Esophagus muscularis mucosa (tissue), 4 donors: ENCODE data around the gene PID1.

Experiments
- EP300 ChIP-seq: sonication (generic); formaldehyde crosslinking; IDR thresholded peaks from one replicate; pipeline ENCODE4 v1.6.1; 2017; ENCODE audit warnings: antibody characterized with exemption
- POLR2A ChIP-seq: fragments of 450-650 bp; IDR thresholded peaks from one replicate; pipeline ENCODE4 v1.6.1; 2017; ENCODE audit warnings: antibody characterized with exemption, moderate library complexity, mild to moderate bottlenecking, low read depth
- POLR2AphosphoS5 ChIP-seq, 2 donors: sonication (generic); formaldehyde crosslinking; IDR thresholded peaks; one replicate each; pipeline ENCODE4 v1.6.1; 2017; ENCODE audit warnings: antibody characterized with exemption in 2 of 2
- TF ChIP-seq, protein P1 (sequence below), 3 experiments: fragments of 200-600 bp in 2 of 3; fragments of 450-650 bp in 1 of 3; sonication (generic) in 2 of 3; IDR thresholded peaks; one replicate each; pipeline ENCODE4 v1.5.1; 2017 to 2019; ENCODE audit warnings: antibody characterized with exemption in 3 of 3, mild to moderate bottlenecking in 2 of 3, moderate library complexity in 1 of 3

DNA sequence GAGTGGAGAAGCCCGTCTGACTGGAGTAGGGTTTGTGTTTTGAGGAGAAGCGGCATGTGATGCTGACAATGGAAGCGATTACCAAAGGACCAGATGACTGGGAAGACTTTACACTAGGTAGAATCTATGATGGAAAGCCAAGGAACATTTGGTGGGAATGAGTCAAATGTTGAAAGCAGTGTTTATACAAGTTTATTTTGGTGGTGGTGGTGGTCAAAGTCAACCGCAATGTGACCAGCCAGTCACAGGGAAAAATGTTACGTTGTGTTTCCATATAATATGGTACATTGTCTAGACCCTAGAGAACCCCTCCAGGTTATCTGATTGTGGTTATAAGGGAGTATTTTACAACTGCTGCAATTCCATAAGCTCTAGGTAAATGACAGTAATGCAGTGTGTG is 216.8 kb downstream of the PID1 start:
- TF ChIP-seq POLR2A (no peak), POLR2AphosphoS5 (IDR thresholded peaks at IDR 0.05) (no peak), EP300 (no peak)
- TF ChIP-seq, protein P1, sequence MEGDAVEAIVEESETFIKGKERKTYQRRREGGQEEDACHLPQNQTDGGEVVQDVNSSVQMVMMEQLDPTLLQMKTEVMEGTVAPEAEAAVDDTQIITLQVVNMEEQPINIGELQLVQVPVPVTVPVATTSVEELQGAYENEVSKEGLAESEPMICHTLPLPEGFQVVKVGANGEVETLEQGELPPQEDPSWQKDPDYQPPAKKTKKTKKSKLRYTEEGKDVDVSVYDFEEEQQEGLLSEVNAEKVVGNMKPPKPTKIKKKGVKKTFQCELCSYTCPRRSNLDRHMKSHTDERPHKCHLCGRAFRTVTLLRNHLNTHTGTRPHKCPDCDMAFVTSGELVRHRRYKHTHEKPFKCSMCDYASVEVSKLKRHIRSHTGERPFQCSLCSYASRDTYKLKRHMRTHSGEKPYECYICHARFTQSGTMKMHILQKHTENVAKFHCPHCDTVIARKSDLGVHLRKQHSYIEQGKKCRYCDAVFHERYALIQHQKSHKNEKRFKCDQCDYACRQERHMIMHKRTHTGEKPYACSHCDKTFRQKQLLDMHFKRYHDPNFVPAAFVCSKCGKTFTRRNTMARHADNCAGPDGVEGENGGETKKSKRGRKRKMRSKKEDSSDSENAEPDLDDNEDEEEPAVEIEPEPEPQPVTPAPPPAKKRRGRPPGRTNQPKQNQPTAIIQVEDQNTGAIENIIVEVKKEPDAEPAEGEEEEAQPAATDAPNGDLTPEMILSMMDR (IDR thresholded peaks at IDR 0.05): no peak
